ENCODE measurements around the gene TRIP13. TPM values are rescaled to one million over a fixed set of nuclear protein-coding genes. Genes with fewer than 3 reads are reported as not detected.

Gene TRIP13
- total and polyA plus RNA-seq, 9 of the 15 experiments (the other 6 are each of a cell fraction or from before 2014, with no cell fraction given) = 24.1 to 116 (median 53.2) TPM

- no peak for TF ChIP-seq ZNF407 (IDR thresholded peaks at IDR 0.05; ENCODE audit: low read depth)
- no peak for TF ChIP-seq ZNF174 (CRISPR knock-in tag; IDR thresholded peaks at IDR 0.05)
- no peak for TF ChIP-seq MTA1 (IDR thresholded peaks at IDR 0.05; ENCODE audit: borderline replicate concordance)
- TF ChIP-seq CREM (IDR thresholded peaks at IDR 0.05; ENCODE audit: low read depth) = no peak
- TF ChIP-seq ZNF184 (CRISPR knock-in tag; IDR thresholded peaks at IDR 0.05) = no peak
- no peak for TF ChIP-seq LEF1 (IDR thresholded peaks at IDR 0.05)
- no peak for TF ChIP-seq DPF2 (IDR thresholded peaks at IDR 0.05)
- no peak for TF ChIP-seq ZNF740 (CRISPR knock-in tag; IDR thresholded peaks at IDR 0.05)
- TF ChIP-seq ZNF740 (tag; IDR thresholded peaks at IDR 0.05) = no peak
- TF ChIP-seq CAMTA2 (CRISPR knock-in tag; conservative IDR thresholded peaks at IDR 0.05) = no peak
- peak; percentile 47; the same call in 1 of the 2 replicates for TF ChIP-seq SUPT5H (IDR thresholded peaks at IDR 0.05)
- TF ChIP-seq POLR3G (IDR thresholded peaks at IDR 0.05; ENCODE audit: extremely low read depth, insufficient read length, insufficient replicate concordance) = no peak
- no peak for TF ChIP-seq HLTF (IDR thresholded peaks at IDR 0.05)
- TF ChIP-seq SFPQ (IDR thresholded peaks at IDR 0.05; ENCODE audit: low read depth, low read length) = no peak
- peak; percentile 95 for TF ChIP-seq ZBTB1 (CRISPR knock-in tag; IDR thresholded peaks at IDR 0.05; ENCODE audit: borderline replicate concordance, low read depth)
- TF ChIP-seq ZC3H4 (CRISPR knock-in tag; IDR thresholded peaks at IDR 0.05; ENCODE audit: borderline replicate concordance) = no peak
- no peak for TF ChIP-seq EP300 (IDR thresholded peaks at IDR 0.05; ENCODE audit: low read length)
Observed at GRCh38 chr5:882253-883183, 10.2 kb upstream of the TRIP13 start (continued).

All from K562 (cell line).